Mesendoderm (in vitro differentiated cells): ENCODE data around the gene SEC14L1.

Experiments
- DNase-seq: peaks from one replicate; pipeline ENCODE4 v3.0.0; 2013
- H2AK5ac ChIP-seq: 2 replicates; pipeline ENCODE4 v1.6.1; 2013; ENCODE audit warnings: low read length, inconsistent platforms
- H2BK120ac ChIP-seq: 2 replicates; pipeline ENCODE4 v1.6.1; 2013; ENCODE audit warnings: low read depth, mild to moderate bottlenecking, low read length, moderate library complexity, mixed read lengths
- H2BK15ac ChIP-seq: replicated peaks from 2 replicates; pipeline ENCODE4 v1.6.1; 2013; ENCODE audit warnings: low read depth, mild to moderate bottlenecking, moderate library complexity
- H2BK5ac ChIP-seq: 2 replicates; pipeline ENCODE4 v1.6.1; 2013; ENCODE audit warnings: low read length, inconsistent platforms
- H3K18ac ChIP-seq: 2 replicates; pipeline ENCODE4 v1.6.1; 2013; ENCODE audit warnings: mild to moderate bottlenecking, low read length, mixed read lengths
- H3K23ac ChIP-seq: one replicate; pipeline ENCODE4 v1.6.1; 2013; ENCODE audit warnings: low read length
- H3K27ac ChIP-seq: 2 replicates; pipeline ENCODE4 v1.5.1; 2013; ENCODE audit warnings: low read depth, mild to moderate bottlenecking, inconsistent platforms, low read length, moderate library complexity
- H3K27me3 ChIP-seq: 2 replicates; pipeline ENCODE4 v1.6.1; 2013; ENCODE audit warnings: low read length, control low read depth, mild to moderate bottlenecking, inconsistent platforms; ENCODE audit not compliant: insufficient read depth, poor library complexity
- H3K36me3 ChIP-seq: 2 replicates; pipeline ENCODE4 v1.6.1; 2013; ENCODE audit warnings: low read length, inconsistent platforms; ENCODE audit not compliant: control insufficient read depth, insufficient read depth
- H3K4ac ChIP-seq: one replicate; pipeline ENCODE4 v1.6.1; 2013; ENCODE audit warnings: low read depth, mild to moderate bottlenecking, low read length, moderate library complexity
- H3K4me1 ChIP-seq: 2 replicates; pipeline ENCODE4 v1.6.1; 2013; ENCODE audit warnings: low read depth, low read length, inconsistent platforms; ENCODE audit not compliant: control insufficient read depth
- H3K4me2 ChIP-seq: 2 replicates; pipeline ENCODE4 v1.6.1; 2013; ENCODE audit warnings: low read length
- H3K4me3 ChIP-seq: 2 replicates; pipeline ENCODE4 v1.5.1; 2013; ENCODE audit warnings: mild to moderate bottlenecking, low read length
- H3K56ac ChIP-seq: one replicate; pipeline ENCODE4 v1.6.1; 2013; ENCODE audit warnings: low read length
- H3K79me1 ChIP-seq: 2 replicates; pipeline ENCODE4 v1.6.1; 2013; ENCODE audit warnings: low read length, inconsistent platforms
- H3K79me2 ChIP-seq: 2 replicates; pipeline ENCODE4 v1.6.1; 2013; ENCODE audit warnings: mild to moderate bottlenecking, low read length; ENCODE audit not compliant: control insufficient read depth, insufficient read depth
- H3K9ac ChIP-seq: 2 replicates; pipeline ENCODE4 v1.6.1; 2013; ENCODE audit warnings: low read length, inconsistent platforms
- H4K5ac ChIP-seq: one replicate; pipeline ENCODE4 v1.6.1; 2013; ENCODE audit warnings: low read length
- H4K8ac ChIP-seq: one replicate; pipeline ENCODE4 v1.6.1; 2013; ENCODE audit warnings: low read depth, mild to moderate bottlenecking, control low read depth, low read length, moderate library complexity
- WGBS: extraction: QIAGEN DNeasy Blood & Tissue Kit; methylation state at CpG from one replicate; pipeline ENCODE4 v1.1.7; 2013; ENCODE audit warnings: low lambda C conversion rate, missing lambda C conversion rate; ENCODE audit not compliant: insufficient coverage; ENCODE audit errors: extremely low coverage; 5-methylcytosine and 5-hydroxymethylcytosine counted together

SEC14L1 gene

GRCh38 chr17:77228241-77228752 is 87.5 kb downstream of the SEC14L1 start:
- no peak overlapping the region for H4K5ac ChIP-seq
- H3K27me3 ChIP-seq = no peaks in the 10 kb centered on the region
- H2AK5ac ChIP-seq = no peak overlapping the region
- H2BK15ac ChIP-seq = no peak overlapping the region
- WGBS = no CpG with 5 or more reads among the region's 16 CpGs
- H3K56ac ChIP-seq = no peak overlapping the region
- H4K8ac ChIP-seq = no peak overlapping the region
- H3K79me2 ChIP-seq = no peaks in the 10 kb centered on the region
- H3K4me3 ChIP-seq = no peak overlapping the region
- no peak overlapping the region for H2BK120ac ChIP-seq
- H3K4ac ChIP-seq = no peak overlapping the region
- H3K18ac ChIP-seq = no peak overlapping the region
- H2BK5ac ChIP-seq = no peak overlapping the region
- no peak overlapping the region for H3K23ac ChIP-seq
- no peak overlapping the region for H3K9ac ChIP-seq
- no peak overlapping the region for H3K27ac ChIP-seq
- H3K36me3 ChIP-seq = no peaks in the 10 kb centered on the region
- no peaks in the 10 kb centered on the region for H3K79me1 ChIP-seq
- no peaks in the 10 kb centered on the region for H3K4me1 ChIP-seq
- DNase-seq = peak; percentile 22
- H3K4me2 ChIP-seq = no peak overlapping the region

- Histone ChIP-seq H2AK5ac (no peak overlapping the region), H3K79me1 (no peaks in the 10 kb centered on the region), H4K5ac (no peak overlapping the region), H4K8ac (no peak overlapping the region), H3K4me3 (no peak overlapping the region), H3K9ac (no peak overlapping the region), H3K23ac (no peak overlapping the region), H3K4me1 (no peaks in the 10 kb centered on the region), H2BK120ac (no peak overlapping the region), H3K56ac (no peak overlapping the region), H3K27me3 (no peaks in the 10 kb centered on the region), H3K18ac (no peak overlapping the region), H3K36me3 (no peaks in the 10 kb centered on the region), H2BK5ac (no peak overlapping the region), H2BK15ac (no peak overlapping the region), H3K27ac (no peak overlapping the region), H3K4me2 (no peak overlapping the region), H3K4ac (no peak overlapping the region), H3K79me2 (no peaks in the 10 kb centered on the region)
- no CpG with 5 or more reads among the region's 13 CpGs for WGBS
- DNase-seq = no peak
Measured at GRCh38 chr17:77228816-77229215, 88.0 kb downstream of the SEC14L1 start.

GRCh38 chr17:77229786-77230435 is 89.1 kb downstream of the SEC14L1 start:
- Histone ChIP-seq H3K4ac (no peak overlapping the region), H2BK15ac (no peak overlapping the region), H3K18ac (no peak overlapping the region), H3K4me3 (no peak overlapping the region), H3K56ac (no peak overlapping the region), H3K36me3 (no peaks in the 10 kb centered on the region), H3K23ac (no peak overlapping the region), H3K4me2 (no peak overlapping the region), H3K9ac (no peak overlapping the region), H3K79me1 (no peaks in the 10 kb centered on the region), H2AK5ac (no peak overlapping the region), H3K79me2 (no peaks in the 10 kb centered on the region), H3K27me3 (no peaks in the 10 kb centered on the region), H2BK5ac (no peak overlapping the region), H3K4me1 (no peaks in the 10 kb centered on the region), H4K5ac (no peak overlapping the region), H3K27ac (no peak overlapping the region), H2BK120ac (no peak overlapping the region), H4K8ac (no peak overlapping the region)
- WGBS = no CpG with 5 or more reads among the region's 25 CpGs
- DNase-seq = no peak

- Histone ChIP-seq H3K79me1 (no peaks in the 10 kb centered on the region), H2BK5ac (no peak overlapping the region), H2BK15ac (no peak overlapping the region), H4K8ac (no peak overlapping the region), H3K18ac (no peak overlapping the region), H3K56ac (no peak overlapping the region), H4K5ac (no peak overlapping the region), H2BK120ac (no peak overlapping the region), H3K4ac (no peak overlapping the region), H3K4me2 (no peak overlapping the region), H3K36me3 (no peaks in the 10 kb centered on the region), H3K27ac (no peak overlapping the region), H3K79me2 (no peaks in the 10 kb centered on the region), H3K4me1 (no peaks in the 10 kb centered on the region), H3K4me3 (no peak overlapping the region), H3K27me3 (no peaks in the 10 kb centered on the region), H3K23ac (no peak overlapping the region), H2AK5ac (no peak overlapping the region), H3K9ac (no peak overlapping the region)
- WGBS = no CpG with 5 or more reads among the region's 6 CpGs
- no peak for DNase-seq
Measured at GRCh38 chr17:77230436-77230830, 89.7 kb downstream of the SEC14L1 start.

GRCh38 chr17:77231076-77231871 is 90.5 kb downstream of the SEC14L1 start:
- no peak overlapping the region for H2AK5ac ChIP-seq
- H3K79me2 ChIP-seq = no peaks in the 10 kb centered on the region
- H2BK5ac ChIP-seq = no peak overlapping the region
- H3K36me3 ChIP-seq = no peaks in the 10 kb centered on the region
- H3K4me1 ChIP-seq = no peaks in the 10 kb centered on the region
- no peak overlapping the region for H3K4ac ChIP-seq
- no peak overlapping the region for H4K8ac ChIP-seq
- no peak overlapping the region for H3K23ac ChIP-seq
- no peak overlapping the region for H2BK15ac ChIP-seq
- H3K18ac ChIP-seq = no peak overlapping the region
- DNase-seq = no peak
- H3K9ac ChIP-seq = no peak overlapping the region
- no peak overlapping the region for H3K27ac ChIP-seq
- H2BK120ac ChIP-seq = no peak overlapping the region
- no peak overlapping the region for H3K4me3 ChIP-seq
- no peak overlapping the region for H3K4me2 ChIP-seq
- no peaks in the 10 kb centered on the region for H3K27me3 ChIP-seq
- no CpG with 5 or more reads among the region's 11 CpGs for WGBS
- H3K56ac ChIP-seq = no peak overlapping the region
- H3K79me1 ChIP-seq = no peaks in the 10 kb centered on the region
- H4K5ac ChIP-seq = no peak overlapping the region
